ENCODE data around the gene RDH5.

Gene RDH5

DNA sequence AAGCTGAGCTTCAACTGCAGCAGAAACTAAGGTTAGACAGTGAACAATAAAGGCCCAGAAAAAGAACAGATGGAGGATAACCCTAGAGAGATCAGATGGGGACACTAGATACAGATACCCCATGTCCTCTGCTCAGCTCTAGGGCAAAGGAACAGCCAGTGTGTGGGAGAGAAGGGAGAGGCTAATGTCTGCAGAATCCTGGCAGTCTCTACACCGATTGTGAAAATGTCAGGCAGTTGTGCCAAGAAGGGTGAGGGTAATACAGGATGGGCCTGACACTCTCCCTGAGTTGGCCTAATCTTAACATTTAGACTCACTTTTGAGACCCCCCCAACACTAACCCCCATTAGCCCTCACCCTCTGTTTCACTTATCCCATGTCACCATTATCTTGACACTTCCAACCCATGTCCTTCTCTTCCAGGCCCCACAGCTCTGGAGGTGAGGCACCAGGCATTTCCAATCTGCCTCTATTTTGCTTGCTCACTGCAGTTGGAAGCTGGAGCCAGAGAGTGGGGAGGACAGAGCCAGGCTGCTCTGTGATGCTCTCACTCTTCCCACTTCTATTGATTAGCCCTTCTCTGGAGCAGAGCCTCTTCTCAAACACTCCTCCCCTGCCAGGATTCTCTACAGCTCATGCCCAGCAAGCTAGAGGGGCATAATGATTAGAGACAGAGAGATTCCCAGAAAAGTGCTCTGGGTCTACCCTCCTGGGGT lies 7.3 kb upstream of the RDH5 start:
- no peak for DNase-seq (ENCODE audit: low read depth)

DNA sequence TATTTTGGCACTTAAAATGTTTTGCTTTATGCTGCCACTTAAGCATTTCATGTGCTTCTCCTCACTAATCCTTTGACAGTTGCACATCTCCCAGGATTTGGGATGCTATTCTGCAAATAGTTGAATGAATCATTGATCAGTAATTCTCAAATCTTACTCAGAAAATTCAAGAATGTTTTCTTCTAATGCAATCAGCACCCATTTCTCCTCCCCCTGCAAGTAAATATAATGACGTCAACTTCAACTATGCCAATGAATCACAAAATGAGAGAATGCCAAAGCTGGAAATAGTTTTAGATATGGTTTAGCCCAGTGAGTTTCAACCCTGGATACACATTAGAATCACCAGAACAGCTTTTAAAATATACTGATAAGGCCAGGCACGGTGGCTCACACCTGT lies 6.5 kb upstream of the RDH5 start:
- DNase-seq (ENCODE audit: low read depth): no peak

DNA sequence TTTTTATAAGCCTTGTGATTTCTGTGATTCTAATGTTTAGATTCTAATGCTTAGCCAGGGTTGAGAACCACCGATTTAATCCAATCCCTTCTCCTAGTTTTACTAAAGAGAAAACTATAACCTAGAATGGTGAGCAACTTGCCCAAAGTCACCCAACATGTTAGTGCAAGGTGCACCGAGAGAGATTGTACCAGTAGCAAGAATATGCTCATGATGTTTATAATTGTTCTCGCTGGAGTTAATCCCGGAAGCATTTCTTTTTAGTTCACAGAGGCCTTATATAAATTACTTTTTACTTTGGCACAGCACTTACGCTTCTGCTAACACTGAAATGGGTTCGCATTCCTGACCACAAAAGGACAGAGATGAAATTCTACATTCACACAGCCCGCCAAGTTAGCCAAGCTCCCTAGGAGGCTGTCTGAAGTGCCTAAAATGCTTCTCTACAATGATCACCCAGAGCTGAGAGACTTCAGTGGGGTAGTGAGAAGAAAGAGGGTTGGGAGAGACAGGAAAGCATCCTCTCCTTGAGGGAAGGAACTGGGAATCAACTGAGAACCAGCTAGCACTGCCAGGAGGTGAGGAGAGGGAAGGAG lies 4.9 kb upstream of the RDH5 start:
- DNase-seq (ENCODE audit: low read depth): no peak

DNA sequence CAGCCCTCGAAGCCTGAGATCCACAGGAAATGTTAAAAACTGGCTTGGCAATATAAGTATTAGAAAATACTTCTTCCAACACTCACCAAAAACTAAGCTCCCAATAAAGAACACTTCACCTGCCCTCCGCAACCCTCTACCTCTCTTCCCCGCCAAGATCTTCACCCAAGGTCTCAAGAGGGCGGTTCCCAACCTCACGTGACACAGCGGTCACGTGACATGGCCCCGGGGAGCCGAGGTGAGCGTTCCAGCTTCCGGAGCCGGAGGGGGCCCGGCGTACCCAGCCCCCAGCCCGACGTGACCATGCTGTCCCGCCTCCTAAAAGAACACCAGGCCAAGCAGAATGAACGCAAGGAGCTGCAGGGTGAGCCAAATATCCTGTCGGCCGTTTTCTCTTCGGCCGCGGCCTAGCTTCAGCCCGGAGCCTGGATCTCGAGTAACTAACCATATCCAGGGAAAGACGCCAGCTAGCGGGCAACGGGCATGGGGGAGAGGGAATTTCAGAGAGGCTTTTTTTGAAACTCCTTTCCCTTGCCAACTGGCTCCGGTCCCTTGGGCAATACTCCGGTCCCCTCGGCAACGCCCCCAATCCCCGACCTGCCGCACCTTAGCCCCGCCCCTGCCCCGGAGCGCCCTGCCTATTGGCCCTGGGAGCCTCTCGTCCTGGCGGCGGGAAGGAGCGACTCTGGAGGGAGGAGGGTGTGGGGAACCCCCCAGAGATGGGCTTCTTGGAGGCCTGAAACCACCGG lies 4.2 kb upstream of the RDH5 start, which contains the start of gene BLOC1S1:
Gene BLOC1S1 (plus strand): TSS at position 214 of the 749 bp plus-strand sequence. CDS start 6 bp downstream, at position 220.
- DNase-seq (ENCODE audit: low read depth): peak; percentile 88

DNA sequence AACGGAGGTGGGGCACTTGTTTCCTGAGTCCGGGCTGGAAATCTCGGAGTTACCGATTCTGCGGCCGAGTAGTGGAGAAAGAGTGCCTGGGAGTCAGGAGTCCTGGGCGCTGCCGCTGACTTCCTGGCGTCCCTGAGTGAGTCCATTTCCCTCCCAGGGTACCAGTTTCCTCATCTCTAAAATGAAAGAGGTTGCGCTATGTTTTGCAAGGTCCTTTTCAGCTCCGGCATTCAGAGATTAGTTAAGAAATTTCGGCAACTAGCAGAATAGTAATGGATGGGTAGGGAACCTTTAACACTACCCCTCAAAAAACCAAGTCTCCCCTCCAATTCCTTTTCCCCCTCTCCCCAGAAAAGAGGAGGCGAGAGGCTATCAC lies 3.6 kb upstream of the RDH5 start:
- DNase-seq (ENCODE audit: low read depth): no peak

DNA sequence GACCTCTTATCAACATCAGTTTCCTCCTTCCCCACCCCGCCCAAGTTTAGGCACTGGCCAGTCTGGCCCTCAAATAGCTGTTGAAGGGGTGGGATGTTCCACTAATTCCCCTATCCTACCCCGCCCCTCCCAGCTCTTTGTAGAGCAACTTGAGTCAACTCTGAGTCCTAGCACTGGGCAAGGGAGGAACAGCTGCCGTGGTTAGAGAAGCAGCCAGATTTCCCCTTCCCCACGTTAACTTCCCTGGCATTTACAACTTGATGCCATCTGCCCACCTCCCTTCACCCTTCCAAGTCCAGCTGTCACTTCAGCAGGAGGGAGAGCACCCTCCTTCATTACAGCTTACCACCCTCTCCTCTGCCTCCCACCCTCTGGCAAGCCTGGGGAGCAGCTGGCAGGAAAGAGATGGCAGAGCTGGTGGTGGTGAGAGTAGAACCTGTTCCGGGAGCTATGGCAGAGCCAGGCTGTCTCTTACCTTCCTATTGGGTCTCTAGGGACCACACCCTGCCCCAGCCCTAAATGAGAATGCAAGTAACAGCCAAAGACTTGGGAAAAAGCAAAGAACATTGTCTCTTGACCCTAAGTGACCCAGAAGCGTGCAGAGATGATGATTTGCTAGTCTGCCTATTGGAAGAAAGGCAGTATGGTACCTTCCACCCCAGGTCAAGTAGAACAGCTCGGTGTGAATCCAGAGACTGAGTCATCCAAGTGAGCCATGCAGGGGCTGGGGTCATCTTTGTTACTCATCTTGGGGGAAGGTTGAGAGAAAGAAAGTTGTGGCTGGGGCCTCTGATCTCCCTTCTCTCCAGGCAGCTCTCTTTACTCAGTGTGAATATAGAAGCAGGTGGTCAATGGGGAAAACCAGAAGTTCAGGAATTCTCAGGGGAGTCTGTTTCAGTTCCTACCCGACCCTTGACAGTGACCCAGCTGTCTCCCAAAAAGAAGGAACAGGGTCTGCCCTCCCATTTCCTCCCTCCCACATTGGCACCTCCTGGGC lies 2.9 kb upstream of the RDH5 start:
- DNase-seq (ENCODE audit: low read depth): no peak

DNA sequence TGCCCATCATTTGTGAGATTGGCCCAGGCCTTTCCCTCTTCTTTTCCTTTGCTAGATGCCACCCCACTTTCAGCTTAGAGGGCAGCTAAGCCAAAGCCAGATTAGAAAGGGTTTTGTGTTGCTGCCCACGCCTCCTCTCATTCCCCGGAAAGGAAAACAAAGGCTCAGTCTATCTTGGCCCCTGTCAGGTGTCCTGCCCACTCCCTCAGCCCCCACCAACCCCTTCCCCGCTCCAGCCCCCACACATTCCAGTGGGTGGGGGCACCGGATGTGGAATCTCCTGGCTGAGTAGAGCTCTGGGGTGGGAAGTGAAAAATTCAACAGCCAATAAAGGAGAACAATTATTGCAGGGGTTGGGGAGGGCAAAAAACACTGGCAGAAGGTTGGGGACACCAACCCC lies 2.2 kb upstream of the RDH5 start:
- DNase-seq (ENCODE audit: low read depth): no peak

DNA sequence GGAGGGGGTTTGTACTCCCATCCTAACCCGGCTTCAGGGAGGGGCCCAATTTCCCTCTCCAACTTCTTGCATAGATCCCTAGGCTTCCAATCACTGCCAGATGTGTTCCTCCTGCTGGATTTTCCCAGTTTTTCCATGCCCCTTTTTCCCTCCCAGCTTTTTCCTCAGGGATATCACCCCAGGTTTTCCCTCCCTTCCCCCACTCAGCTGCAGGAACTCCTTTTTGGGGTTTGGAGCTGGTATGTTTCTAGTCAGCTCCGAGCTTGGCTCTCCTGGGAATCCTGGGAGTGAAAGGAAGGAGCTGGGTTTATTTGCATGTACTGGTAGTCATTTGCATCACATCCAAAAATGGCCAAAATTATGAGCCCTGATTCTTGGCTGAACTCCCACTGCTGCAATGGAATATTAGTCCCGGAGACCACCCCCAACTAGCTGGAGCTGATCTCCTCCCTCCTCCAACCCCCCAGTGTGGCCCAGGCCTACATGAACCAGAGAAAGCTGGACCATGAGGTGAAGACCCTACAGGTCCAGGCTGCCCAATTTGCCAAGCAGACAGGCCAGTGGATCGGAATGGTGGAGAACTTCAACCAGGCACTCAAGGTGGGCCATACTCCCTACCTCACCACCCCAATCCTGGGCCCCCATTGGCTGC lies 1.4 kb upstream of the RDH5 start:
- DNase-seq (ENCODE audit: low read depth): no peak

DNA sequence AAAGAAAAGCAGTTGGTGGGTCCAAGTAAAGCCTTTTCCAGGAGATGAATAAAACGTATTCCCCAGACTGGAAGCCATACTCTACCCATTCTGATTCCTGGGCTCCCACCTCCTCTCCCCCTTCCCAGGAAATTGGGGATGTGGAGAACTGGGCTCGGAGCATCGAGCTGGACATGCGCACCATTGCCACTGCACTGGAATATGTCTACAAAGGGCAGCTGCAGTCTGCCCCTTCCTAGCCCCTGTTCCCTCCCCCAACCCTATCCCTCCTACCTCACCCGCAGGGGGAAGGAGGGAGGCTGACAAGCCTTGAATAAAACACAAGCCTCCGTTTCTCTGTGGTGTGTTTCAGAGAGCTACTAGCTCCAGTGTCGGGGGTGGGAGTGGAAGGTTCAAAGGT lies 822 bp upstream of the RDH5 start:
- no peak for DNase-seq (ENCODE audit: low read depth)

DNA sequence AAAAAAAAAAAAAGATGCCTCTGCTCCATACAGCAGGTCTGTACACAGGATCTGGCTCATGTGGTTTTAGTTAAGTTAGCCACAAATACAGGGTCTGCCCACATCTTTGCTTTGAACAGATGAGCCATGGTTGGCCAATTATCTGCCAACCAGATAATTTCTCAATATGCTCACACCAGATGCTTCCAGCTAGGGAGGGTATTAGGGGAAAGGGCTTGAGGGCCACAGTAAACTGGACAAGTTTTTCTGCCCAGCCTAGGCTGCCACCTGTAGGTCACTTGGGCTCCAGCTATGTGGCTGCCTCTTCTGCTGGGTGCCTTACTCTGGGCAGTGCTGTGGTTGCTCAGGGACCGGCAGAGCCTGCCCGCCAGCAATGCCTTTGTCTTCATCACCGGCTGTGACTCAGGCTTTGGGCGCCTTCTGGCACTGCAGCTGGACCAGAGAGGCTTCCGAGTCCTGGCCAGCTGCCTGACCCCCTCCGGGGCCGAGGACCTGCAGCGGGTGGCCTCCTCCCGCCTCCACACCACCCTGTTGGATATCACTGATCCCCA lies 776 bp downstream of the RDH5 start:
- DNase-seq (ENCODE audit: low read depth): no peak

DNA sequence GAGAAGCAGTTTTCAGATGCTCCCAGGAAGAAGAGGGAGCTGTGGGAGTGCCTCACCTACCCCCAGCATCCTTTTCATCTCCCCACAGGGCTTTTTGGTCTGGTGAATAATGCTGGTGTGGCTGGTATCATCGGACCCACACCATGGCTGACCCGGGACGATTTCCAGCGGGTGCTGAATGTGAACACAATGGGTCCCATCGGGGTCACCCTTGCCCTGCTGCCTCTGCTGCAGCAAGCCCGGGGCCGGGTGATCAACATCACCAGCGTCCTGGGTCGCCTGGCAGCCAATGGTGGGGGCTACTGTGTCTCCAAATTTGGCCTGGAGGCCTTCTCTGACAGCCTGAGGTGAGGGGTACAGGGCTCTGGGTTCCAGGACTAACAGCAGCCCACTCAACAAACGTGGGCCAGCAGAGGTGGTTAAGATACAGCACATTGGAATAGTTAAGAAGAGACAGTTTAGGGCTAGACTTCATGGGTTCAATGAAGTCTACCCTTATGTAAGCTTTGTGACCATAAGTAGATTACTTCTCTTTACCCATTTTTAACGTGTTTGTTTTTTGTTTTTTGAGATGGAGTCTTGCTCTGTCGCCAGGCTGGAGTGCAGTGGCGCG lies 1.5 kb downstream of the RDH5 start:
- no peak for DNase-seq (ENCODE audit: low read depth)

DNA sequence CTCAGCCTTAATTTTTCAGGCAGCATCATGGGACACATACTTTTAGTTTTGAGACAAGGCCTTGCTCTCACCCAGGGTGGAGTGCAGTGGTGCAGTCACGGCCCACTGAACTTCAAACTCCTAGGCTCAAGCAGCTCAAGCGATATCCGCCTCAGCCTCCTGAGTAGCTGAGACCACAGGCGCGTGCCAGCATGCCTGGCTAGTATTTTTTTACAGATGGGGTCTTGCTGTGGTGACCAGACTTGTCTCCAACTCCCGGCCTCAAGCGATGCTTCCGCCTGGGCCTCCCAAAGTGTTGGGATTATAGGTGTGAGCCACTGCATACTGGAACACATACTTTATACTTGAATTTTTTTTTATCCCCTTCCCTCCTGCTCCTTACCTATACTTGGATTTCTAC lies 2.8 kb downstream of the RDH5 start:
- no peak for DNase-seq (ENCODE audit: low read depth)

DNA sequence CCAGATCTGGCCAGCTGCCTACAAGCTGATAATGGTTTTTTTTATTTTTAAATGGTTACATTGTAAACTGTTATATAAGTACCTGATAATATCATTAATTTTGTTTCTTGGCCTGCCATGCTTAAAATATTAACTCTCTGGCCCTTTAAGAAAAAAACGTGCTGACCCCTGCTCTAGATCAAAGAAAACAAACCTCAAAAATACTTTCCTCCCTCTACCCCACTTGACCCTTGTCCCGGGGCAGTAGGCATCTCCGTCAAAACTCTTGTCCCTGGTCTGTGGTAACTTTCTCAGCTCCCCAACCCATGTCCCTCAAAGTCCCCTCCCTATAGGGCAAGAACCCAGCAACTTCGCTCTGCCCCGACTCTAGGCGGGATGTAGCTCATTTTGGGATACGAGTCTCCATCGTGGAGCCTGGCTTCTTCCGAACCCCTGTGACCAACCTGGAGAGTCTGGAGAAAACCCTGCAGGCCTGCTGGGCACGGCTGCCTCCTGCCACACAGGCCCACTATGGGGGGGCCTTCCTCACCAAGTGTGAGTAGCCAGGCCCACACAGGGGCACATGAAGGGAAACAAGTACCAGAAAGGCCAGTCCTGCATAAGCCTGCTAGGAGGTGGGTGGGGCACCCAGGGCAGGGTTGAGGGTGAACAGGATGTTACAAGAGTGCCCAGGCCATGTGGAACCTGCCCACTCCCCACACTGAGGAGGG lies 3.5 kb downstream of the RDH5 start:
- DNase-seq (ENCODE audit: low read depth): no peak

DNA sequence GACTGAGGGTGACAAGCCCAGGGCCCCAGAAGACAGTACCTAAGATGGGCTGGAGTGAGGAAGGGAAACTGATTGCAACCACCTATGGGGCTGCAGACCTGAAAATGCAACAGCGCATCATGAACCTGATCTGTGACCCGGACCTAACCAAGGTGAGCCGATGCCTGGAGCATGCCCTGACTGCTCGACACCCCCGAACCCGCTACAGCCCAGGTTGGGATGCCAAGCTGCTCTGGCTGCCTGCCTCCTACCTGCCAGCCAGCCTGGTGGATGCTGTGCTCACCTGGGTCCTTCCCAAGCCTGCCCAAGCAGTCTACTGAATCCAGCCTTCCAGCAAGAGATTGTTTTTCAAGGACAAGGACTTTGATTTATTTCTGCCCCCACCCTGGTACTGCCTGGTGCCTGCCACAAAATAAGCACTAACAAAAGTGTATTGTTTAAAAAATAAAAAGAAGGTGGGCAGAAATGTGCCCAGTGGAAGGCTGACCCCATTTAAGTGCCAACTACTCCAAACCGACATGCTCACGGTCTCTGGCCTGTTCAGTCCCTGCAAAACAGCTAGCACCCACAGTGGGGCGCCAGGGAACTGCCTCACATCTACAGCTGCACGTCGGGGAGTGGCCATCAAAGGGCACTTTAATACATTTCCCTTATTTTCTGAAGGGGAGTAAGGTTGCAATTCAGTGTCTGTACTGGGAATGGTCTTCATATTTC lies 4.2 kb downstream of the RDH5 start:
- peak; percentile 56 for DNase-seq (ENCODE audit: low read depth)

DNA sequence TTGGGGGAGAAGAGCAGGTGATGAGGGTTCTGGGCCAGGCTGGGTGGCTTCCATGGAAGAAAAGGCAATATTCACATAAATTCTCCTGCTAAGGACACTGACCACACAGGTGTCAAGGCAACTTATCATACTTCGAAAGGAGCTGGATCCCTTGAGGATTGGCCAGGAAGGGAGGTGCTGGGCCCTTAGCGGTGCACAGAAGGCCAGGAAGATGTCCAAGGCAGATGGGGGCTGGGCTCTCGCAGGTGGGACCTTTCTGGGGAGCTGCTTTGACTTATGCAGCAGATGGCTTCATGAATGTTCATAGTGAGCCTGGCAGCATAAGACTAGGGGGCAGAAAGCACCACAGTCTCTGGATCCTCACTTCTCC lies 4.7 kb downstream of the RDH5 start:
- no peak for DNase-seq (ENCODE audit: low read depth)

DNA sequence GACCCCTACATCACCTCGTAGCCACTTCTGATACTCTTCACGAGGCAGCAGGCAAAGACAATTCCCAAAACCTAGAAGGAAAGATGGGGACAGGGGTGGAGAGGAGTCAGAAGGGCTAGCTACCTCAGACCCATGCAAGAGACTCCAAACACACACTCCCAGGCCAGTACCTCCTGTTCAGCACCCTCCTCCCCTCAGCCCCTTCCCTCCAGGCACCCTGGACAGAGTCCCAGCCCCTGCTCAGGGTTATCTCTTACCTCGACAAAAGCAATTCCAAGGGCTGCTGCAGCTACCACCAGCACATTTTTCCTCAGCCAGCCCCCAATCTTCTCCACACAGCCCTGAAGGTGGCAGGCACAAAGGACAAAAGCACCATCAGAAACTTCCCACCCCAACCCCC lies 5.4 kb downstream of the RDH5 start:
- no peak for DNase-seq (ENCODE audit: low read depth)

DNA sequence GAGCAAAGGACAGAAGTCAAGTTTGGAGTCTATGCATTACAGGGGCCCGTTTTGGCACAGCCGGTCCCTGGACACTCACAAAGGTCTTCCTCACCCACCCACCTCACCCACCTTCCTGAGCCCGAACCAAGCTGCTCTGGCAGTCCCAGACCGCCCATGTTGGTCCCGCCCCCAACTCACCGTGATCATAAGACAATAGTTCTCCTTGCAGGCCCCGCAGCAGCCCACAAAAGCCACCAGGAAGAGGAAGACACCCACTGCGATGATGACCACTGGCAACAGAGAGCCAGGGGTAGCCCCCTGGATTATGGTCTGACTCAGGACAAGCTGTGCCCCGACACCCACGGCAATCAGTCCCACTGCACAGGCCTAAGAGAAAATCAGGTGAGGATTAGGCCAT lies 6.8 kb downstream of the RDH5 start:
- no peak for DNase-seq (ENCODE audit: low read depth)

DNA sequence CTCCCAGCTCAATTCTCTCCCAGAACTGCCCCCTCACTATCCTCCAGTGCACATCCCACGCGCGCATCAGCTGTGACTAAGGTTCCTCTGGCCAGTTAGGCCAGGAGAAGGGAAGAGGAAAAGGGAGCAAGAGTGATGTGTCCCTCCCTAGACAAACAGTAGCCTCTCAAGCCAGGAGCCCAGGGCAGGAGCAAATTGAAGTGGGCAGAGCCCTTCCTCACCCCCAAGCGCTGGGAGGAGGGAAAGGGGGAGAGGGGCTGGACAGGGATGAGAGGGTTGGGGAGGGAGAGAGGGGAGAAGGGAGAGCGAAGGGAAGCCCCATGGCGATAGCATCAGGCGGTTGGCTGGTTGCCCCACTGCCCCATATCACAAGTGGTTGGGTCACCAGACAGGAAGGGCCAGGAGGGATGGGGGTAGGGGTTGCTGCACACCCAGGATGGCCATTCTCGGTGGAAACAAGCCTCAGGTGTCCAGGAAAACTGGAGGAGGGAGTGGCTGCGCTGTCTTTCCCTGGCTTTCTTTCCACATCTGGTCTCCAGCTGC lies 7.5 kb downstream of the RDH5 start:
- no peak for DNase-seq (ENCODE audit: low read depth)

DNA sequence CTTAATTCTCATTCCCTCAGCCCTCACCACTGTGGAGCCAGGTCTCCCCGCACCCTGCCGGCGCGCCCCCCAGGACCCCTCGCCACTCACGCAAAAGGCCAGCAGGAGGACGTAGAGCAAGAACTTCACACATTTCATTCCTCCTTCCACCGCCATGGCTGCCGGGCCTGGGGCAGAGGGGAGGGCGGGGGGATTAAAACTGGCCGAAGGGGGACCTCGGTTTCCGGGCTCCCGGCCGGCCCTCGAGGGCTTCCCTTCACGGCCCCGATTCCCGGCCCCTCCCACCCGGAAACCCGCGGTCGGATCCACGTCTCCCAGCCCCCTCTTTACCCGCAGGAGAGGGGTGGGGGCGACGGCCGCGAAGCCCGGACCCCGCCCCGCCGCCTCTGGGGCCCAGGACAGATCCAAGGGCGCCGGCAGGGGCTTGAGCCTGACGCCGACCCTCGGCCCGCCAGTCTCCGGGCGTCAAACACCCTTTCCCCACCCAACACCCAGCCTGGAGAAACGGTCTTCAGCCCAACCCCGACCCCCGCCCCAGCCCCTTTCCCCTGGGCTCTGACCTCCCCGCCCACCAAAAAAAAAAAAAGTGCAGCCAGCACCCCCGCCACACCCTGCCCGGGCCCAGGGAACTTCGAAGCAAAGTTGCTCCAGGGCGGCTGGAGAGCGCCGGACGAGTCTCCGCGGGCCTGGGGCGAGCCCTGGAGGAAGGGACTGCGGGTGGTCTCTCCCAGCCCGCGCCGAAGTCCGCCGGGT lies 8.2 kb downstream of the RDH5 start:
- DNase-seq (ENCODE audit: low read depth): no peak
